Ovary (tissue), 9 donors: Measurements from ENCODE around the gene ZNF418. TPM values are rescaled to one million over a fixed set of nuclear protein-coding genes. Genes with fewer than 3 reads are reported as not detected.

Source experiments
- polyA plus RNA-seq, 2 donors: library from polyadenylated mRNA; stranded (reverse); fragments of 200-250 nt in 1 of 2; fragments of 350-450 nt in 1 of 2; fragmentation: Illumina TruSeq in 1 of 2; extraction: RNeasy Lipid Tissue Mini Kit (QIAGEN cat#74804) in 1 of 2; gene quantifications; one replicate each; pipeline ENCODE4 v1.2.3, GENCODE V29; 2013 to 2014
- total RNA-seq, 7 donors: library from RNA; depleted of rRNA in 2 of 7; stranded (reverse); fragments of >200 nt in 2 of 7; fragmentation: NEBNext Ultra II Directional in 3 of 7; extraction: Animal tissue kit (Norgen Biotek cat#: 25700) in 3 of 7; gene quantifications; one replicate each; pipeline versions ENCODE4 v1.1.0 to v1.2.4, GENCODE V29; 2016 to 2023
- donor health status: DM: no; HTN: no; CAD: no; lungs with moderate emphysema.
- donor health status: DM: no; HTN: no; CAD: no.
- donor health status: Bipolar disorder and iron deficiency.
- donor health status: DM: yes; HTN: yes; CAD: no.
- donor health status: DM: no; HTN: no; CAD: no.
- donor health status: DM: yes; HTN: yes; CAD: no.

ZNF418 gene
- total and polyA plus RNA-seq, 9 donors, result 3.4 to 13.6 (median 9.4) TPM

Other genes starting within 250 kb of the ZNF418 start
- 10 to 100 TPM in 1 of 7 donors, 1 to 10 TPM in 6; 1.1 to 10.4 (median 2.4) TPM for gene ZNF154, start 226.2 kb downstream of the ZNF418 start, total RNA-seq
- gene ZNF154, start 226.2 kb downstream of the ZNF418 start, polyA plus RNA-seq, result 1 to 10 TPM; 1.4 to 3.5 TPM
- 10 to 100 TPM in 1 of 7 donors, 1 to 10 TPM in 6; 1.5 to 13.2 (median 6.4) TPM for gene ZNF671, start 207.8 kb downstream of the ZNF418 start, total RNA-seq
- 1 to 10 TPM; 2.1 to 5.0 TPM for gene ZNF671, start 207.8 kb downstream of the ZNF418 start, polyA plus RNA-seq
- gene ZNF776, start 188.6 kb downstream of the ZNF418 start, total RNA-seq, result 10 to 100 TPM; 11.0 to 25.9 (median 14.6) TPM
- gene ZNF776, start 188.6 kb downstream of the ZNF418 start, polyA plus RNA-seq, result 10 to 100 TPM; 10.2 to 10.7 TPM
- 10 to 100 TPM; 15.4 to 21.7 (median 17.2) TPM for gene ZNF586, start 165.7 kb downstream of the ZNF418 start, total RNA-seq
- gene ZNF586, start 165.7 kb downstream of the ZNF418 start, polyA plus RNA-seq, result 10 to 100 TPM in 1 of 2 donors, 1 to 10 TPM in 1; 7.9 to 11.8 TPM
- gene ZNF552, start 120.5 kb downstream of the ZNF418 start, total RNA-seq, result 1 to 10 TPM; 5.2 to 9.9 (median 7.2) TPM
- 1 to 10 TPM; 4.9 to 7.1 TPM for gene ZNF552, start 120.5 kb downstream of the ZNF418 start, polyA plus RNA-seq
- gene ZNF587B, start 105.1 kb downstream of the ZNF418 start, total RNA-seq, result 10 to 100 TPM in 5 of 7 donors, 1 to 10 TPM in 2; 7.8 to 19.4 (median 12.5) TPM
- gene ZNF587B, start 105.1 kb downstream of the ZNF418 start, polyA plus RNA-seq, result 1 to 10 TPM; 4.0 to 4.6 TPM
- 10 to 100 TPM; 20.7 to 41.6 (median 39.4) TPM for gene ZNF587, start 85.5 kb downstream of the ZNF418 start, total RNA-seq
- gene ZNF587, start 85.5 kb downstream of the ZNF418 start, polyA plus RNA-seq, result 10 to 100 TPM; 12.3 to 27.7 TPM
- gene ZNF814, start 46.4 kb downstream of the ZNF418 start, total RNA-seq, result 10 to 100 TPM; 10.7 to 31.6 (median 15.5) TPM
- 10 to 100 TPM in 1 of 2 donors, 1 to 10 TPM in 1; 4.6 to 10.3 TPM for gene ZNF814, start 46.4 kb downstream of the ZNF418 start, polyA plus RNA-seq
- gene ZNF417, start 18.8 kb downstream of the ZNF418 start, total RNA-seq, result 10 to 100 TPM in 6 of 7 donors, 1 to 10 TPM in 1; 9.5 to 22.6 (median 20.4) TPM
- gene ZNF417, start 18.8 kb downstream of the ZNF418 start, polyA plus RNA-seq, result 10 to 100 TPM in 1 of 2 donors, 1 to 10 TPM in 1; 7.6 to 13.8 TPM
- gene ZNF256, start 12.3 kb upstream of the ZNF418 start, total RNA-seq, result 10 to 100 TPM in 4 of 7 donors, 1 to 10 TPM in 3; 2.8 to 13.1 (median 11.6) TPM
- gene ZNF256, start 12.3 kb upstream of the ZNF418 start, polyA plus RNA-seq, result 1 to 10 TPM; 5.9 to 7.7 TPM
- 1 to 10 TPM in 5 of 7 donors, under 1 TPM in 2; 0.36 to 2.4 (median 1.4) TPM for gene C19orf18, start 39.1 kb upstream of the ZNF418 start, total RNA-seq
- 1 to 10 TPM in 1 of 2 donors, under 1 TPM in 1; 0.62 to 1.3 TPM for gene C19orf18, start 39.1 kb upstream of the ZNF418 start, polyA plus RNA-seq
- gene ZNF606, start 67.4 kb upstream of the ZNF418 start, total RNA-seq, result 10 to 100 TPM; 13.4 to 38.1 (median 28.0) TPM
- gene ZNF606, start 67.4 kb upstream of the ZNF418 start, polyA plus RNA-seq, result 10 to 100 TPM in 1 of 2 donors, 1 to 10 TPM in 1; 7.3 to 14.5 TPM
- 1 to 10 TPM in 1 of 7 donors, under 1 TPM in 4, not detected in 2; 0.54 to 2.6 (median 0.78) TPM for gene ZSCAN1, start 98.6 kb upstream of the ZNF418 start, total RNA-seq
- gene ZSCAN1, start 98.6 kb upstream of the ZNF418 start, polyA plus RNA-seq, result under 1 TPM in 1 of 2 donors, not detected in 1; 0.38 TPM
- 10 to 100 TPM in 6 of 7 donors, 1 to 10 TPM in 1; 9.0 to 17.5 (median 15.7) TPM for gene ZNF135, start 123.9 kb upstream of the ZNF418 start, total RNA-seq
- 10 to 100 TPM; 11.4 to 12.0 TPM for gene ZNF135, start 123.9 kb upstream of the ZNF418 start, polyA plus RNA-seq
- gene ZSCAN18, start 162.8 kb upstream of the ZNF418 start, total RNA-seq, result 100 to 1,000 TPM in 5 of 7 donors, 10 to 100 TPM in 2; 95.9 to 144 (median 119) TPM
- gene ZSCAN18, start 162.8 kb upstream of the ZNF418 start, polyA plus RNA-seq, result 10 to 100 TPM; 32.1 to 93.3 TPM
- 10 to 100 TPM in 5 of 7 donors, 1 to 10 TPM in 2; 5.6 to 16.9 (median 13.5) TPM for gene ZNF329, start 215.4 kb upstream of the ZNF418 start, total RNA-seq
- gene ZNF329, start 215.4 kb upstream of the ZNF418 start, polyA plus RNA-seq, result 10 to 100 TPM in 1 of 2 donors, 1 to 10 TPM in 1; 7.3 to 14.9 TPM
- 10 to 100 TPM; 26.1 to 61.5 (median 45.3) TPM for gene ZNF274, start 247.7 kb upstream of the ZNF418 start, total RNA-seq
- gene ZNF274, start 247.7 kb upstream of the ZNF418 start, polyA plus RNA-seq, result 10 to 100 TPM; 20.4 to 22.4 TPM